ENCODE measurements around the gene TSPAN14.

Gene TSPAN14

DNA sequence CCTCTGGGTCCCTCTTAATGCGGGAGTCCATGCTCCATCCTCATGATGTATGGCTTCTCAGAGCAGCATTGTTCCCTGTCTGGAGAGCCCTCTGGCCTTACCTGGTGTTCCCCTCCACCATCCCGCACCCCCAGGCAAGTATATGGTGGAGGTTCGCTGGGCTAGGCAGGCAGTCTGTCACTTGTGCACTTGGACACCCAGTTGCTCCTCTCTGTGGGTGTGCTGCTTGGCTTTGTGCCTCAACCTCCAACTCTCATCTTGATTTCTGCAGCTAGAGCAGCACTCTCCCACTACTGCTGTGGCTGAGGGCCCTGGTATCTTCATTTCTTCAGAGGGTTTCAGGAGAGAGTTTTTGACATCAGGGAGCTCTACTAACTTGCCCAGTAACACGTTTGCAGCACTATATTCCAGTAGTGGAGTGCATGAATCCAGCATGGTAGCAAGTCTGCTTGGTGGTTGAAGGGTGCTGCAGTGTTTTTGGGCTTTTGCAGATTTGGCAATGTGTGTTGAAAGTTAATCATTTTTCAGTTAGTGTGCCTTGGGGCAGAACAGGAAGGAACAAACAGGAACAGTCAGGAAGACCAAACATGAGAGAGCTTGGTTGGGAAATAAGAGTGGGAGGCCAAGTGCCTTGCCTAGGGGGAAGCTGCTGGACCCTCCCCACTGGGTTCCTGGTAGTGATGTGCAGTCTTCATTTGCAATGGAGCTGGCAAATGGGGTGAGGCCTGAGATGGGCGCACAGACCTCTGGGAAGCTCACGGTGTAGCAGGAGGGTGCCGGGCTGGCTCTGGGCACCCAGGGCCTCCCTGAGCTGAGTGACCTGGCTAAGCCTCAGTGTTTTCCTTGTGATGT, 37.4 kb downstream of the TSPAN14 start:
- DNase-seq: no peak

GRCh38 chr10:80492848-80493521, 38.9 kb downstream of the TSPAN14 start:
- no peak for DNase-seq

- no peak for DNase-seq
Observed at GRCh38 chr10:80493522-80494051, 39.5 kb downstream of the TSPAN14 start.

GRCh38 chr10:80496555-80497172, 42.6 kb downstream of the TSPAN14 start:
- DNase-seq: no peak

DNA sequence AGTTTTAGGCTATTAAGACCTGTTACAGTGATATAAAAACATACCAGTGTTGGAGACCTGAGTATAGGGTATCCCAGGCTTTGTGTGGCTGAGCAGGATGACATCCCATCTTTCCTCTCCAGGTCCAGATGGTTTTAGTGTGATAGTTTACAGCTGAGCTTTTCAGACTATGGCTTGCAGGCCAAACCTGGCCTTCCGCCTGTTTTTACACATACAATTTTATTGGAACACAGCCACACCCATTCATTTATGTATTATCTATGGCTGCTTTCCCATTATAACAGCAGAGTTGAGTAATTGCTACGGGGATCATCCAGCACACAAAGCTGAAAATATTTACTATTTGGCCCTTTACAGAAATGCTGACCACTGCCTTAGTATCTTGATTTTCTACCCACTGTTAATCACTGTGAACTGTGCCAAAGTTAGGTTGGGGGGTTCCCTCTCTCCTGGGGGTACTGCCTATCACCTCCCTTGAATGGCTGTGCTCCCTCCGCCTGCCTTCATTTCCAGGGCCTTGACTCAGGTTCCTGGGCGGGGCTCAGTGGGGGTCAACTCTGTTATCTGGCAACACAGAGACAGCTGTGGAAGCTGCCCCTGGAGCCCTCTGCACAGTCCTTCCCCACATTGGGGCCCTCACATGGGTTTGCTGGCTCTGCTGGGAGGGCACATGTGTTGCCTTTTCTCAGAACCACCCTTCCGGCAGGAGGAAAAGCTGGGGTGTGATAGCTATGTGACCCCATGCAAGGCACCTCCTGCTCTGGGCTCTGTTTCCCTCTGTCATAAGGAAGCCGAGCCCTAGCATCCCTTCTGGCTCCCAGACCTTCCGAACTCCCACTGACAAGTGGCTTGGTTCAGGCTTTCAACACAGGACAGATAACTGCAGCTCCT, 43.3 kb downstream of the TSPAN14 start:
- no peak for DNase-seq

- no peak for DNase-seq
Observed at GRCh38 chr10:80498078-80498832, 44.1 kb downstream of the TSPAN14 start.

DNA sequence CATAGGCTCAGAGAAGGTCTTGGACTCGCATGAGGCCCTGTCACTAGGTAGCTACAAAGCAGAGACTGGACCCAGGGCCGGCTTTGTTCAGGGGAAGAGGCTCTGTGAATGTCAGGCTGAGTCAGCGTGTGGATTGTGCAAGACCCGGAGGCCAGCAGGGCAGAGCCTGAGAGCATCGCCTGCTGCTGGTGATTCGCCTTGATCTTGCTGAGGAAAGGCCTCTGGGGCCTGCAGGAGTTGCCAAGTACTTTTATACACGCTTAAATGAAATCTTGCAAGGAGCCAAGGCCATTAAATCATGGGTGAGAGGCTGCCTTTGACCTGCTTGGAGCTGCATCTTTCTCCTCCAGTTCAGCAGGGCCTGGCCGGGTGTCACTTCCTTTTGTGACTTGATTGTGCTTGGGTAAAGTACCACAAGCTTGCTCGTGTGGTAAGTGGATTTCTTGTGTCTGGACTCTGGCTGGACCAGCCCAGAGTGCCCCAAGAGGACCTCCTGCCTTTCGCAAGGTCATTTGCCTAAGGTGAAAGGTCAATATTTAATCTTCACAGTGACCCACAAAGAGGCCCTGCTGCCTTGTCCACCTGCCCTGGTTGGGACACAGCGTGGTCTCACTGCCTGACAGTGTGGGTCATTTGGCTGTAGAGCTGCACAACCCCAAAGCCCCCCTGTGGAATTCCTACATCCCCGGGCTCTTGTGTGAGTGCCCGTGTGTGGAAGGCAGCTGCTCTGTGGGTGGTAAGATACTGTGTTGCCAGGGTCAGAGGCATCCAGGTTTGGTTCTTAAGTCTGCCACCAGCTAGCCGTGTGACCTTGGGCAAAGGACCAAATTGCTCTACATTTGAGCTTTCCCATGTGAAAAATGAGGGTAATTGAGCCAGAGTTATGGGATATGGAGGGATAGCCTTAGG, 45.0 kb downstream of the TSPAN14 start:
- no peak for DNase-seq

- DNase-seq: no peak
Observed at GRCh38 chr10:80500572-80501380, 46.7 kb downstream of the TSPAN14 start.

DNA sequence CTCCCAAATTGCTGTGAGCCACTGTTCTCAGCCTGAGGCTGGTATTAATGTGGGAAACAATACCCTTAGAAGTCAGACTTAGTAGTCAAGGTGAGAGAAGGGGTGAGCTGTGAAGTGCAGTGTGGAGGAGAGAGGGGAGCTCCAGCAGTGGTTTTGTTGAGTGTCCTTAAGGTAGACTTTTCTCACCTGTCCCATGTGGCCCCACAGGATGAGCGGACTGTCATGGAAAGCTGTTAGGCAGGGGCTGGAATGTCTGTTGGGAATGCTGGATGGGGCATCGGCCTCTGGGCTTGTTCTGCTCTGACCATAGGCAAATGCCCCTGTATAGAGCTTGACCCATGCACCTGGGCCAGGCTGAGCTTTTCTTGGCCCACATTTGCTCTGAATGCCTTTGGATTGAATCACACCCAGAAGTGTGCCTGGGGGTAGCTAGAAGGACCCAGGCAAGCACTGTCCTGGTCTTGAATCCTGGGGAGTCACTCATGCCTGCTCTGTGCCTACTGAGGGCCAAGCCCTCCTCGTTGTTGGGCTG, 47.3 kb downstream of the TSPAN14 start:
- DNase-seq: no peak

DNA sequence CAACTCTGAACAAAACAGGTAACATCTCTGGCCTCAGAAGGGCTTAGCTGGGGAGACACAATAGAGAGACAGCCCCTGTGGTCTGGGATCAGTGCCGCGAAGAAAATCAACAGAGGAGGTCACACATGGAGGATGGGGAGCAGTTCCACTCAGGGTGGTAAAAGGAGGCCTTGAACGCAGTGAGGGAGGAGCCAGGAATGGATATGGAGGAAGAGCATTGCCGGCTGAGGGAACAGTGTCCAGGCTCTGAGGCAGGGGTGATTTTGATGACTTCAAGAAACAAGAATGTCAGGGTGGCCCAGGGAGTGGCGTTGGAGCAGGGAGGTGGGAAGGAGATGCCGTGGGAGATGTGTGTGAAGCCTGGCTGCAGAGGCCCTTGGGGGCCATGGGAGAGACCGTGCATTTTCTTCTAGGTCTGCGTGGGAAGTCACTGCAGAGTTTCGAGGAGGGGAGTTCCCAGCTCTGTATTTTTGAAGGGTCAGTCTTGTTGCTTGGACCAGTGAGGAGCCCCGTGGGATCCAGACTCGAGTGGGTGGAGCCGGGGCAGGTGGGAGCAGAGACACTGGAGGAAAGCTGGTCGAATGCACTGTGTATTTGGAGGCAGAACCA, 47.9 kb downstream of the TSPAN14 start:
- DNase-seq: no peak

- DNase-seq: no peak
Observed at GRCh38 chr10:80502621-80503583, 48.8 kb downstream of the TSPAN14 start.

DNA sequence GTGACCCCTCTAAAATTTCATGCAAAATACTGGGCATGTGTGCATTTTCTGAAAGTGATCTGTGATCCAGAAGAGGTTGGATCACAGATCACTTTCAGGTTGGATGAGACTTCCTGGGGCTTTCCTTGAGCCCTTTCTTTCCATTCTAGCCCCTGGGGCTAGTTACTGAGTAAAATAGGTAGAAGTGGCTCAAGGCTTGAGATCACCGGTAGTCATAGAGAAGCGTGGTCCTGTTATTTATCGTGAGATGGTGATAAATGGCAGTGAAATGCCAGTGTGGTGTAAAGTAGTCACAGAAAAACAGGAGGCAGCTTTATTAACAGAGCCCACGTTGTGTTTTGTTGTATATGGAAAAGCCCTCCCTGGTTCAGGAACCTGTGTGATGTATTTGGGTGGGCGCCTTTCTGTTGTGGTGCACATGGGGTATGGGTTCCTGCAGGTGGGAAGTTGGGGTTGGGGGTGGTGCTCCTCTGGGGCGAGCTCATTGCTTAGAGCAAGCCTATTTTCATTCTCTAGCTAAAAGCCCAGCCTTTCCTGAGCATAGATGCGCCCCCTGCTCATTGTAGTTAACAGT, 49.6 kb downstream of the TSPAN14 start:
- DNase-seq: no peak

- DNase-seq: no peak
Observed at GRCh38 chr10:80504158-80504811, 50.2 kb downstream of the TSPAN14 start.

DNA sequence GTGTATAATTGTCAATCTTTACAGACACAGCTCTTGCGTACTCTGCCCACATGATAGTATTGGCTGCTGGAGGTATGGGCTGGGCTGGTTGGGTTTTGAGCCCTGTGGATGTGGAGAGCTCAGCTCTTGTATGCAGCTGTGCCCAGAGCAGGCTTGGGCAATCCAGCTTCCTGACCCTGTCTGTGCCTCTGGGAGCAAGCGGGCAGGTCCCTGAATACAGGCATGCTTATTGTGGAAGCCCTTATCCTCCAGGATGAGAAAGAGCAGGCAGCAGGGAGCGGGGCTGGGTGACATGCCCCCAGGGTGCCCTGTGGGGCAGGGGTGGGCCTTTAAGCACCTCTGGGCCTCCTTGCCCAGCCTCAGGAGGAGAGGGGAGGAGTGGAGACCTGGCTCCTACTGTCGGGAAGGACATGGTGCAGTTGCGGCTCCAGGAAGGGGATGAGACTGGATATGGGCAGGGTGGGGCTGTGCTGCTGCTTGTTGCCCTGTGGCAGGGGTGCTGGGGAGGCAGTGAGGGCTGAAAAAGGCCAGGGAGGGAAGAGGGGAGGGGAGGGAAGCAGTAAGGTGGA, 50.9 kb downstream of the TSPAN14 start:
- no peak for DNase-seq

DNA sequence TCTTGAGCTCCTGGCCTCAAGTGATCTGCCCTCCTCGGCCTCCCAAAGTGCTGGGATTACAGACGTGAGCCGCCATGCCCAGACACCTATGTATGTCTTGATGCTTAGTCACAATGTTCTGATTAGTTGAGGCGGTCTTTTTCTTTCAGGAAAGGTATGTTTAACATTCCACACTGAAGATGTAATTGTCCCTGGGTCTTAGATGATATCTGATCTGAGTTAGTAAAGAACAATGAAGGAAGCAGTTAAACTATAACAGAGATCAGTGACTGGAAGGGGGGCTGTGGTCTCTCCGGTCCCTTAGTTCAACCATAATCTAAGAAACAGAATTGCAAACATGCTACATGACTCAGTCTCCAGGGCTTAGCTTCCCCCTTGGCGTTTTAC, 52.1 kb downstream of the TSPAN14 start:
- DNase-seq: no peak

DNA sequence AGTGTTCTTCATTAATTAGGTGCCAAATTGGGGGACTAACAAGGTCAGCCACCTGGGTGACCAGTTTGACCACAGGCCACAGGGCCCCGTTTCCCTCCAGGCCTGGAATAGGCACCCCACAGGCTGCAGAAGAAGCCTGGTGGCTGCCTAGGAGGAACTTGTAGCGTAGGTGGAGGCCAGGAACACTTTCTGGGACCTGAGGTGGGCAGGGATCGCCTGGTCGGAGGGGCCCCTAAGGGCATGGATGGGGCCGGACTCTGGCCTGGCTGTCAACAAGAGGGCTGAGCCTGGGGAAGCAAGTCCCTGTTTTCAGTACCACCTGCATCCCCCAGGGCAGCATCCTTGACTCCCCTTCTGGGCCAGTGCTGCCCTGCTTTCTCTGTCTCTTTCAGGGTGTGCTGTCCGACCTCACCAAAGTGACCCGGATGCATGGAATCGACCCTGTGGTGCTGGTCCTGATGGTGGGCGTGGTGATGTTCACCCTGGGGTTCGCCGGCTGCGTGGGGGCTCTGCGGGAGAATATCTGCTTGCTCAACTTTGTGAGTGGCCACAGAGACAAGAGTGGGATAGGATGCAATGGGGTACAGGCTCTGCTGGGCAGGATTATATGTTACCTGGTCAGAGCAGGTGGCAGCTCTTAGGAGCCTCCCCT, 52.9 kb downstream of the TSPAN14 start:
- DNase-seq: no peak
